WI38 (cell line): ENCODE measurements around the gene LMAN2.

Experiments
- H3K4me3 ChIP-seq: 2 replicates; pipeline ENCODE4 v1.5.1; 2011; ENCODE audit warnings: low read depth, mild to moderate bottlenecking, control low read depth, low read length
- TF ChIP-seq, protein P1 (sequence below): IDR thresholded peaks from 2 replicates; pipeline ENCODE4 v1.5.1; 2012; ENCODE audit warnings: low read depth, mild to moderate bottlenecking, control low read depth, low read length

Gene LMAN2

DNA sequence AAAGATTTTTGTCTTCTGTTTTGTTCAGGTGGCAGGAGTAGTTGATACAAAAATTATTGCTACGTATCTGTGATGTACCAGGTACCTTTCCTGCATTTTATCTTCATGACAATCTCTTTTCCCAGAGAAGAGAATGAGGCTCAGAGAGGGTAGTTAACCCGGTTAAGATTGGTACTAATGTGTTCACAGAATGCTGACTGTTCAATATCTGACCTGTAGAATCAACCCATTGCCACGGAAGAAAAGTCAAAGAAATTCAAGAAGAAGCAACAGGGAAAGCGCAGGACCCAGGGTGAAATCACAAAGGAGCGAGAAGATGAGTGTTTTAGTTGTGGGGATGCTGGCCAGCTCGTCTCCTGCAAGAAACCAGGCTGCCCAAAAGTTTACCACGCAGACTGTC lies 59.7 kb downstream of the LMAN2 start:
- H3K4me3 ChIP-seq, result no peak overlapping the region

DNA sequence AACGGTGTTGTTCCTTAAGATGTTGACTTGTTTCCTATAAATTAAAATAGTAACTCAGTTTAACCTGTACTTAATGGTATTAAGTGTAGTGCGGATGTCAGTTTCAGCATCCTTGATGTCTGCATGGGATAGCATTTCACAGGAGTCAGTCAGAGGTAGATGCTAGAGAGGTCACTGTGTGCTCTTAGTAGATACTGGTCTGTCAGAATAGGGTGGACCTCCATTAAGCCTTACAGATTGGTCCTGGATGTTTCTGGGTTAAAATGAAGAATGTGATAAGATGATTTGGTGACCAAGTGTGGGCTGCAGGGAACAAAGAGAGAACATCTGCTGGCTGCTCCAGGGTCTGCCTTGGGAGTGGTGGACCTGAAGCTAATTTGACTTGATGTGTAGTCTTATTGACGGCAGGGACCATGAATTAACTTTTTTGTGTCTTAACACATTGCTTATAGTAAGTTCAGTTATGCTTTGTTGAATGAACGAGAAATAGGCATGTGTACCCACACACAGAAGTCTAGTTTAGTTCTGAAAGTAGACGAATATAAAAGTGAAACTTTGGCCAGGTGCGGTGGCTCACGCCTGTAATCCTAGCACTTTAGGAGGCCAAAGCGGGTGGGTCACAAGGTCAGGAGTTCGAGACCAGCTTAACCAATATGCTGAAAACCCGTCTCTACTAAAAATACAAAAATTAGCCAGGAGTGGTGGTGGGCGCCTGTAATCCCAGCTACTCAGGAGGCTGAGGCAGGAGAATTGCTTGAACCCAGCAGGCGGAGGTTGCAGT lies 60.5 kb downstream of the LMAN2 start:
- no peak overlapping the region for H3K4me3 ChIP-seq
- TF ChIP-seq, protein P1, sequence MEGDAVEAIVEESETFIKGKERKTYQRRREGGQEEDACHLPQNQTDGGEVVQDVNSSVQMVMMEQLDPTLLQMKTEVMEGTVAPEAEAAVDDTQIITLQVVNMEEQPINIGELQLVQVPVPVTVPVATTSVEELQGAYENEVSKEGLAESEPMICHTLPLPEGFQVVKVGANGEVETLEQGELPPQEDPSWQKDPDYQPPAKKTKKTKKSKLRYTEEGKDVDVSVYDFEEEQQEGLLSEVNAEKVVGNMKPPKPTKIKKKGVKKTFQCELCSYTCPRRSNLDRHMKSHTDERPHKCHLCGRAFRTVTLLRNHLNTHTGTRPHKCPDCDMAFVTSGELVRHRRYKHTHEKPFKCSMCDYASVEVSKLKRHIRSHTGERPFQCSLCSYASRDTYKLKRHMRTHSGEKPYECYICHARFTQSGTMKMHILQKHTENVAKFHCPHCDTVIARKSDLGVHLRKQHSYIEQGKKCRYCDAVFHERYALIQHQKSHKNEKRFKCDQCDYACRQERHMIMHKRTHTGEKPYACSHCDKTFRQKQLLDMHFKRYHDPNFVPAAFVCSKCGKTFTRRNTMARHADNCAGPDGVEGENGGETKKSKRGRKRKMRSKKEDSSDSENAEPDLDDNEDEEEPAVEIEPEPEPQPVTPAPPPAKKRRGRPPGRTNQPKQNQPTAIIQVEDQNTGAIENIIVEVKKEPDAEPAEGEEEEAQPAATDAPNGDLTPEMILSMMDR, result no peak

More for the DNA sequence above, 59.7 kb downstream of the LMAN2 start:
- TF ChIP-seq, protein P1, result no peak

DNA sequence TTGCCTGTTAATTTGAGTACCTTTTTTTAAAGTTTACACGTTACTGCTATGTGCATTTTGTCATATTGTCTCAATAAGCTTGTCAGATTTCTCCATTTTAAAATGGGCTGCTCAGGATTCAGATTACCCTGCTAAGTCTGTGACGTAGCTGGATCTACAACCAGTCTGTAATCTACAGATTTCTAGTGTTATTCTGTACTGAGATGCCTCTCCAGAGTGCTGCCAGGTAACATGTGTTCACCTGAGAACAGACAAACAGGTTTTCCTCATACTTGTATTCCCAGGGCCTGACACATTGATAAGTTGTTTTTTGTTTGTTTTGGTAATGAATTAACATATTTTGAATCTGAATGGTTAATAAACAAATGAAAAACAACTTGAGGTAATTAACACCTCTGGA lies 63.3 kb downstream of the LMAN2 start:
- TF ChIP-seq, protein P1, result no peak
- H3K4me3 ChIP-seq, result no peak overlapping the region
